ENCODE measurements around the gene PARP8.

PARP8 gene

DNA sequence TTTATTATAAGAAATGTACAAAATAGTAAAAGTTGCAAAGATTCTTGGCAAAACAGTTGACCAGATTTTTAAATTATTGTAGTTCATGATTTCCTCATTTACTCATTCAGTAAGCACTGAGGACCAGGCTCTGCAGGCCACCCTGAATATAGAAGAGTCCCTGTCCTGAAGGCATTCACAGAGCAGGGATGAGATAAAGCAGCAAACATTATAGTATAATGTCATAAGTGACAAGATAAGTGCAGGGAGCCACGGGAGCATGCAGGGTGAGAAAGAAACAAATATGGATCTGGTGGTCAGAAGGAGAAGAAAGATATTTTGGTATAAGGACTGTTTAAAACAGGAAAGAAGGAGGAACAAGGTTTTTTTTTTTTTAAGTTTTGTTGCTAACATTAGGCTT is 46.0 kb downstream of the PARP8 start:
- peaks cover 7% of the 10 kb centered on the region for H3K4me1 ChIP-seq (ENCODE audit: control insufficient read depth, insufficient read depth, low read length)
- H3K9me3 ChIP-seq (ENCODE audit: control insufficient read depth, insufficient read depth, low read length), result no peaks in the 10 kb centered on the region
- no peaks in the 10 kb centered on the region for H3K27me3 ChIP-seq (ENCODE audit: control insufficient read depth, insufficient read depth, low read length)
- H3K4me3 ChIP-seq (ENCODE audit: low read depth, low read length), result no peak overlapping the region
- H3K9ac ChIP-seq (ENCODE audit: low read depth, low read length), result no peak overlapping the region
- no peaks in the 10 kb centered on the region for H3K36me3 ChIP-seq (ENCODE audit: control insufficient read depth, insufficient read depth, low read length)

DNA sequence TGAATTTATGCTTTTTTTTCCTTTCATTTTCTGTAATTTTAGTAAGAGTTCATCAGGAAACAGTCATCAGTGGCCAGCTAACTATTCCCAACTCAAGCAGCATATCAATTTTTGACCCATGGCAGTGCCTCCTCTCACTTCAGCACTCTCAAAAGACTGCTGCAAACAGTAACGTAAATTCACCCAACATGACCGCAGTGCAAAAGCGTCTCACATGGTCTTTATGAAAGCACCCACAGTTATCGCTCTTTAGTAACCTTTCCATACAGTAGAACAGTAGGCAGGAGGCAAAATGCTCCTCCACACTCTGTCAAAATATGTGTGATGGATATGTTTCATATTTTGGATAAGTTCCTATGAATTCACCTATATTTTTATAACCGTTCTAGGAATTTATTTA is 48.6 kb downstream of the PARP8 start:
- Histone ChIP-seq H3K9me3 (ENCODE audit: control insufficient read depth, insufficient read depth, low read length) (no peaks in the 10 kb centered on the region), H3K4me1 (ENCODE audit: control insufficient read depth, insufficient read depth, low read length) (peaks cover 4% of the 10 kb centered on the region), H3K36me3 (ENCODE audit: control insufficient read depth, insufficient read depth, low read length) (no peaks in the 10 kb centered on the region), H3K9ac (ENCODE audit: low read depth, low read length) (no peak overlapping the region), H3K4me3 (ENCODE audit: low read depth, low read length) (no peak overlapping the region), H3K27me3 (ENCODE audit: control insufficient read depth, insufficient read depth, low read length) (no peaks in the 10 kb centered on the region)

DNA sequence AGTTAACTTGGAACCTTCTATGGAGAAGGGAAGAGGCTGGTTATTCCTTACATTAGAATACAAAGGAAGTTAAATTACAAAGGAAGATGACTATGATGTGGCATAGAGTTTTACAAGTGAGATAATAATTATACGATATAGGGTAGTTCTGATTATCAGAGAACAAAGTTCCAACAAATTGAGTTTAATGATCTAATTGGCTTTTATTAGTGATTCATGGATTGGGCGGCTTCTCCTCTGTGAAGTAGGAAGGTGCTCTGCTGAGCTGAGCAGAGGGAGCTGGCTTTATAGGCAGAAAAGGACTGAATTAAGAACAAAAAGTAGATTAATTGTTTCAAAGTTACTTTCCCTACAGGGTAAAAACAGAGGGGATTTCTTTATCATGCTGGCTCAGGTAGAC is 49.7 kb downstream of the PARP8 start:
- no peaks in the 10 kb centered on the region for H3K9me3 ChIP-seq (ENCODE audit: control insufficient read depth, insufficient read depth, low read length)
- H3K36me3 ChIP-seq (ENCODE audit: control insufficient read depth, insufficient read depth, low read length), result no peaks in the 10 kb centered on the region
- peaks cover under 1% of the 10 kb centered on the region for H3K4me1 ChIP-seq (ENCODE audit: control insufficient read depth, insufficient read depth, low read length)
- no peak overlapping the region for H3K4me3 ChIP-seq (ENCODE audit: low read depth, low read length)
- H3K9ac ChIP-seq (ENCODE audit: low read depth, low read length), result no peak overlapping the region
- H3K27me3 ChIP-seq (ENCODE audit: control insufficient read depth, insufficient read depth, low read length), result no peaks in the 10 kb centered on the region

DNA sequence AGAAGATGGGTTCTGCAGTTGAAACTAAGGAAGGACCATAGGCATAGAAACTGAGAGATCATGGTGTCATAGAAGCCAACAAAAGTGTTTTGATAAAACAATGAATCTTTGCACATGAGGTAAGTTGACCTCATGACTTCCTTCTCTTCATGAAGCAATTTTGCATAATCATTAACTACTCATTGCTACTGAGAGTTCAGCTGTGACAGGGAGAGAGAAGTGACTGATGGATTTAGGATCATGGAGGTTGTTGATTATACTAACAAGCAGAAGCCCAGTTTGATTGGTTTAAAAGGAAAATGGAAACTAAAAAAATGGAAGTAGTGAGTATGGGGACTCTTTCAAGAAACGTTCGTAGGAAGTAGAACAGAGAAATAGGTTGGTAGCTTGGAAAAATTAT is 51.2 kb downstream of the PARP8 start:
- no peaks in the 10 kb centered on the region for H3K9me3 ChIP-seq (ENCODE audit: control insufficient read depth, insufficient read depth, low read length)
- H3K36me3 ChIP-seq (ENCODE audit: control insufficient read depth, insufficient read depth, low read length), result no peaks in the 10 kb centered on the region
- H3K4me1 ChIP-seq (ENCODE audit: control insufficient read depth, insufficient read depth, low read length), result peaks cover under 1% of the 10 kb centered on the region
- no peak overlapping the region for H3K9ac ChIP-seq (ENCODE audit: low read depth, low read length)
- H3K27me3 ChIP-seq (ENCODE audit: control insufficient read depth, insufficient read depth, low read length), result no peaks in the 10 kb centered on the region
- no peak overlapping the region for H3K4me3 ChIP-seq (ENCODE audit: low read depth, low read length)

DNA sequence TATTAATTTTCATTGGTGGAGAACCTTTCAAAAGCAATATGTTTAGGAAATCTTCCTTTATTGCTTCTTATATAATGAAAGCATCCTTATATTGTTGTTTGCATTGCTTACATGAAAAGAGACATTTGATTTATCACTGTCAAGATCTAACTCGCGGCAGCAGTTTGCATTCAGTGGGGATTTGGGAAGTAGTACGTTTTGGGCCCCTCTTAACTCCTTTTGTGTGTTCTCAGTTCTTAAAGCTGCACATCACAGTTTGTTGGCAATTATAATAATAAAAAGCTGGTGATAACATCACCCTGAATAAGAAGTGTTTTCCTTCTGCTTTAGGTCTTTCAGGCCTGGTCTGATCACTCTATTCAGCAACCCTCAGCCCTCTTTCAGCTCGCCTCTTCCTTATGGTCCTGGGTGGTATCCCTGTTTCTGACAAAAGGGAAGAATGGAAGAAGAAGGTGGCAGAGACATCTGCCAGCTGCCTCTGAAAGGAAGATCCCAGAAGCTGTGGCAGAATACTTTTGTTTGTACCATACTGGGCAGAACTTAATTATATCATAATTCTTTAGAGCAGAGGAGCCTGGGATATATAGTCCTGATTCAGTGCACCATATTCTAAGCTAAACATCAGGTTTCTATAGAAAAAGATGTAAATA is 53.7 kb downstream of the PARP8 start:
- no peak overlapping the region for H3K4me3 ChIP-seq (ENCODE audit: low read depth, low read length)
- H3K4me1 ChIP-seq (ENCODE audit: control insufficient read depth, insufficient read depth, low read length), result peaks cover 2% of the 10 kb centered on the region
- H3K27me3 ChIP-seq (ENCODE audit: control insufficient read depth, insufficient read depth, low read length), result no peaks in the 10 kb centered on the region
- H3K36me3 ChIP-seq (ENCODE audit: control insufficient read depth, insufficient read depth, low read length), result no peaks in the 10 kb centered on the region
- no peak overlapping the region for H3K9ac ChIP-seq (ENCODE audit: low read depth, low read length)
- no peaks in the 10 kb centered on the region for H3K9me3 ChIP-seq (ENCODE audit: control insufficient read depth, insufficient read depth, low read length)

DNA sequence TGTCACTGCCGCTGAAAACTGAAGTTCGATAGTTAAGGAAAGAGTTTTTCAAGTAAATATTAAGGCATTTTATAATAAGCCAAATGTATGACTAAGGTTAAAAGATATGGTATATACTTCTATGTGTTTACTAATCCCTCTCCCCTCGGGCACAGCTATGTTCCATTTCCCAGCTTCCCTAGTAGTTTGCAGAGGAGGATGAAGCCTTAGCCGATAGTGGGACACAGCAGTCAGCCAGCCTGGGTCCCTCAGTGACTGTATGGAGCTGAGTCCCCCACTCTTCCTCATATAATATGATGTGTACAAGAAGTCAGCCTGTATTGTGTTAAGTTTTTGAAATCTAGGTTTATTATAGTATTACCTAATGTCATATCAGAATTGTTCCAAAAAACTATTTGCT is 55.8 kb downstream of the PARP8 start:
- Histone ChIP-seq H3K36me3 (ENCODE audit: control insufficient read depth, insufficient read depth, low read length) (no peaks in the 10 kb centered on the region), H3K4me3 (ENCODE audit: low read depth, low read length) (no peak overlapping the region), H3K4me1 (ENCODE audit: control insufficient read depth, insufficient read depth, low read length) (peaks cover 2% of the 10 kb centered on the region), H3K9me3 (ENCODE audit: control insufficient read depth, insufficient read depth, low read length) (no peaks in the 10 kb centered on the region), H3K27me3 (ENCODE audit: control insufficient read depth, insufficient read depth, low read length) (no peaks in the 10 kb centered on the region), H3K9ac (ENCODE audit: low read depth, low read length) (no peak overlapping the region)

DNA sequence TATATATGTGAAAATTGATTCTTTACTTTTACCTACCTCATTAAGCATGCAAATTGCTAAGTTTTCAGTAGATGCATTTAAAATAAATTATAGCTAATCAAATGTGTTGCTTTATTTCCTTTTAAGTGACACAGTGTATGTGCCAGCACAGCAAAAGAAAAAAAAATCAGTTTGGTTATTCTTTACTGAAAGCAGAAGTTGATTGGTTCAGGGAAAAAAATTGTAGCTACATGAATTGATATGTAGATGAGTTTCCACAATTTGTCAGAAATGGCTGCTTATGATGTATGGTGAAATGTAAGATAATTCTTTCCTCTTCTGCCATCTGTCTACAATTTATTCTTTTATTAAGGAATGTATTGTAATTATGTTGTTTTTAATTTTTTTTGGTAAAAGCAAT is 57.8 kb downstream of the PARP8 start:
- H3K9ac ChIP-seq (ENCODE audit: low read depth, low read length), result no peak overlapping the region
- H3K27me3 ChIP-seq (ENCODE audit: control insufficient read depth, insufficient read depth, low read length), result no peaks in the 10 kb centered on the region
- H3K4me1 ChIP-seq (ENCODE audit: control insufficient read depth, insufficient read depth, low read length), result peaks cover 2% of the 10 kb centered on the region

DNA sequence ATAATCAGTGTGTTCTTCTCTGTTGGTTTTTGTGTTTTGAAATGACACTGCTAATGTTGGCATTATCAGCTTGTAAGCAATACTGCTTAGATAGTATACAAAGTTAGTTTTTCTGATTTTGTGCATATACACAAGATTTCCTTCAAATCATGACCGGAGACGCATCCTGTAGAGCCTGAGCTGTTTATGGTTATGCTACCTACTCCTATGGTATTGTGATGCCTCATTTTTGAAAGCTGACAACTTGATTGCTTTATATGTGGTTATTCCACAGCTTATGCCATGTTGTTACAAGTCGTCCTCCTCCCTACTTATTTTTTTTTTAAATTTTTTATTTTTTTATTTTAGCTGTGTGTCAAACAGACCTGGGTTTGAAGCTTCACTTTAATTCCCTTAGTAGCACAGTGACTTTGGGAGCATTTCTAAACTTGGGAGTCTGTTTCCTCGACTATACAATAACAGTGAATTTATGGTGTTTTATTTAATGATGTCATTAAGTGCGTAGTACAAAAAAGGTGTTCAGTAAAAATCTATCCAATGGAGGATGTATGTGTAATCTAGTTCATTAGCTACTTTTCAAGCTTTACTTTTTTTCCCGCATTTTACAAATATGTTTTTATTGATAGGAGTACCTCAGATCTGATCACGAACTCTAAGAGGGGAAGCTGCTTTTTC is 59.5 kb downstream of the PARP8 start:
- no peaks in the 10 kb centered on the region for H3K9me3 ChIP-seq (ENCODE audit: control insufficient read depth, insufficient read depth, low read length)
- H3K4me3 ChIP-seq (ENCODE audit: low read depth, low read length), result no peak overlapping the region
- no peaks in the 10 kb centered on the region for H3K27me3 ChIP-seq (ENCODE audit: control insufficient read depth, insufficient read depth, low read length)
- no peaks in the 10 kb centered on the region for H3K36me3 ChIP-seq (ENCODE audit: control insufficient read depth, insufficient read depth, low read length)
- H3K9ac ChIP-seq (ENCODE audit: low read depth, low read length), result no peak overlapping the region
- peaks cover 7% of the 10 kb centered on the region for H3K4me1 ChIP-seq (ENCODE audit: control insufficient read depth, insufficient read depth, low read length)

More for the DNA sequence above, 57.8 kb downstream of the PARP8 start:
- no peaks in the 10 kb centered on the region for H3K9me3 ChIP-seq (ENCODE audit: control insufficient read depth, insufficient read depth, low read length)
- no peak overlapping the region for H3K4me3 ChIP-seq (ENCODE audit: low read depth, low read length)
- no peaks in the 10 kb centered on the region for H3K36me3 ChIP-seq (ENCODE audit: control insufficient read depth, insufficient read depth, low read length)

DNA sequence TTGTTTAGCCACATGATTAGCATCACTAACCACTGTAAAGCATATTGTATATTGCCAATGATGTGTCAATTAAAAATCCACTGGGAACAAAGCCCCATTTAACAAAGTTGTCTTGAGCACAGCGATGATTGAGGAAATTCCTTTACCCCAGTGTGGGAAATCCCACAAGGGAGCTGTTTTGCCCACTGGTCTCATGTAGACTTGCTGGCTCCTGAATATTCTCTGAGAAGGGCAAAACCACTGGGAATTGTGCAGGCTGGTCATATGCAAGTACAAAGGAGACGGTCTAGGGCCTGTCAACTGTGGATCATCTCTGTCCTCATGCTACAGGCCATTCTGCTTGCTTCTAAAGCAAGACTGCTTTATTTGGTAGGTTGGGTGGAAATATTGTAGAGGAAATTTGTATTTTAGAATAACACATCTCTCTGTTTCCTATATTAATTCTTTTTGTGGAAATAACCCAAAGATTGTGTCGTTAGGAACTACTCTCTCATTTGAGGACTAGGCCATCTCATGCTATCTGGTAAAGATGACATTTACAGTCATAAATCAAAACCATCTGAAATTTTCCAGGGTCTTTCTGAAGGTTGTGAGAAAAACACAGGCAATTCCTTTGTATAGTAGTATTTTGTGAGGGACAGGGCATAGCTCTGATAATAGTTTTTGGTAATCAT is 60.2 kb downstream of the PARP8 start:
- no peaks in the 10 kb centered on the region for H3K36me3 ChIP-seq (ENCODE audit: control insufficient read depth, insufficient read depth, low read length)
- H3K4me3 ChIP-seq (ENCODE audit: low read depth, low read length), result no peak overlapping the region
- no peak overlapping the region for H3K9ac ChIP-seq (ENCODE audit: low read depth, low read length)
- H3K9me3 ChIP-seq (ENCODE audit: control insufficient read depth, insufficient read depth, low read length), result no peaks in the 10 kb centered on the region
- peaks cover 7% of the 10 kb centered on the region for H3K4me1 ChIP-seq (ENCODE audit: control insufficient read depth, insufficient read depth, low read length)
- H3K27me3 ChIP-seq (ENCODE audit: control insufficient read depth, insufficient read depth, low read length), result no peaks in the 10 kb centered on the region

DNA sequence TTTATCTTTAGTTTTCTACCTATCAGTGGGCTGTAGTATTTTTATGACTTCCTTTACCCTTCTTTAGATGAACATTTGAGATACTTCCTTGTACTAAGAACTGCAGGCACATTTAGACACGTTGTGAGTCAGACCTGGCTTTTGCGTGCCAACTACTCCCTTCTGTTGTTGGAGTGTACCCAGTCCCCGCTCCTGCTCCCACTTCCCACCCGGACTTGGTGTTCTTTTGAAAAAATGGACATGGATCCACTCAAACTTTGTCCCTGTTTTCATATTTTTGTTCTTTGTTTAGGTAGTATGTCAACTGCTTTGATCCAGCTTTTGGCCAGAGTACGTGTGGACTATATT is 60.7 kb downstream of the PARP8 start:
- Histone ChIP-seq H3K27me3 (ENCODE audit: control insufficient read depth, insufficient read depth, low read length) (no peaks in the 10 kb centered on the region), H3K4me3 (ENCODE audit: low read depth, low read length) (no peak overlapping the region), H3K9ac (ENCODE audit: low read depth, low read length) (no peak overlapping the region), H3K4me1 (ENCODE audit: control insufficient read depth, insufficient read depth, low read length) (peaks cover 7% of the 10 kb centered on the region), H3K36me3 (ENCODE audit: control insufficient read depth, insufficient read depth, low read length) (no peaks in the 10 kb centered on the region), H3K9me3 (ENCODE audit: control insufficient read depth, insufficient read depth, low read length) (no peaks in the 10 kb centered on the region)

DNA sequence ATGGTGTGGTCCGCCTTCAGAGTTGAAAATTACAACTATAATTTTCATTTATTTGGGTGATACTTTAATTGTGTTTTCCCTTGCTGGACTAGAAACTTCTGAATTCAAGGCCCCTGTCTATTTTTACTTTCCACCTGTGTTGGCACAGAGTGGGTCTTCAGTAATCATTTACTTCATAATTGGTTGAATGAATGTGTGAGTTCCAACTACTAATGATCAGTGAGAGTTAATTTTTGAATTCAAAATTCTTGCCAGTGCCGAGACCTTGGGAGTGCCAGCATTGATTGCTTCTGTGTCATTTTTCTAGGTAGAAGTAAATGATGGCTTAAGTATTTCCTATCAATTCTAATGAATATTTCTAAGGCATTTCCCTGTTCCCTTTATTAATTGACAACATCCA is 61.4 kb downstream of the PARP8 start:
- H3K9me3 ChIP-seq (ENCODE audit: control insufficient read depth, insufficient read depth, low read length), result no peaks in the 10 kb centered on the region
- H3K36me3 ChIP-seq (ENCODE audit: control insufficient read depth, insufficient read depth, low read length), result no peaks in the 10 kb centered on the region
- H3K9ac ChIP-seq (ENCODE audit: low read depth, low read length), result no peak overlapping the region
- no peak overlapping the region for H3K4me3 ChIP-seq (ENCODE audit: low read depth, low read length)
- H3K27me3 ChIP-seq (ENCODE audit: control insufficient read depth, insufficient read depth, low read length), result no peaks in the 10 kb centered on the region
- peaks cover 5% of the 10 kb centered on the region for H3K4me1 ChIP-seq (ENCODE audit: control insufficient read depth, insufficient read depth, low read length)

DNA sequence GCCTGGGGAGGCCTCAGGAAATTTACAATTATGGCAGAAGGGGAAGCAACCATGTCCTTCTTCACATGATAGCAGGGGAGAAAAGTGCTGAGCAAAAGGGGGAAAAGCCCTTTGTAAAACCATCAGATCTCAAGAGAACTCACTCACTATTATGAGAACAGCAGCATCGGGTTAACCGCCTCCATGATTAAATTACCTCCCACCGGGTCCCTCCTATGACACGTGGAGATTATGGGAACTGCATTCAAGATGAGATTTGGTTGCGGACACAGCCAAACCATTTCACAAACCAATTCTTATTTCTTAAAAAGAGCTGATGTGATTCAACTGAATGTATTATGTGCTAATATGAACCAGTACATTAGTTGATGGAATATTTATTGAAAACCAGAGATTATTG is 63.9 kb downstream of the PARP8 start:
- Histone ChIP-seq H3K4me3 (ENCODE audit: low read depth, low read length) (no peak overlapping the region), H3K9ac (ENCODE audit: low read depth, low read length) (no peak overlapping the region), H3K36me3 (ENCODE audit: control insufficient read depth, insufficient read depth, low read length) (no peaks in the 10 kb centered on the region), H3K9me3 (ENCODE audit: control insufficient read depth, insufficient read depth, low read length) (no peaks in the 10 kb centered on the region), H3K27me3 (ENCODE audit: control insufficient read depth, insufficient read depth, low read length) (no peaks in the 10 kb centered on the region), H3K4me1 (ENCODE audit: control insufficient read depth, insufficient read depth, low read length) (peaks cover 5% of the 10 kb centered on the region)
